UCSD-AML1 (cell line): Measurements from ENCODE around the gene DRG1.
"Not testable (repeated sequence)": the region's sequence is repeated elsewhere in the genome, so short reads cannot be mapped to it uniquely, and the experiment has no call there.

Experiments
- DNase-seq: peaks from one replicate; lab custom pipeline; 2025; ENCODE audit not compliant: unreplicated experiment; lab: John Stamatoyannopoulos, UW

Gene DRG1

DNA sequence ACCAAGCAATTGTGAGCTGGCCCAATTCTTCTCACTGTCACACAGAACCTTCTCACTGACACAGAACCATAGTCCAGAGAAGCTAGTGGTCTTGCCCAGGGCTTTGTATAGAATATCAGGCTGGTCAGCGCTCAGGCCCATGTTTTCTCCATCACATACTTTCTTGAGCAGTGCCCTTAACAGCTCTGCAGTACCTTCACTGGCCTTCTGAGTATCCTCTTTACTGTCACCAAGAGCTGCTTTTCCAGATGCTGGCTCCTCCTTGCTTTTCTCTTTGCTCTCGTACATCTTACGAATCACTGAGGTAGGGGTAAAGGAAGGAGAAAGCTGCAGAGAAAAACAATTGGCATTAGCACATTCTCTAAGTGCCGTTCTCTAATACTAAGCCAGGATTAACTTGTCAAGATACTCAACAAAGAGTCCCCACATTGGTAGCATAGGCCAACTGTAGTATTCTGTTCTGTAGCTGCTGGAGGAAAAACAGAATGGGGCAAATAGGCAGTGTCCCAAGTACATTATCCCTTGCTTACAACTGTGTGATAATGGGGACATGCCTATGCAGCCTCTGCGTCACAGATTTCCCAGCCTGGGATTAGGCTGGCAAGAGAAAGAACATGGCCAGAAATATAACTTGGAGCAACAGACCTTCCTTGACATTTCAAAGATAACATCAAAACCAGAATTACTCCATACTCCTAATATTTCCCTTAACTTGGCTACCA is 43.5 kb downstream of the DRG1 start:
- no peak for DNase-seq

DNA sequence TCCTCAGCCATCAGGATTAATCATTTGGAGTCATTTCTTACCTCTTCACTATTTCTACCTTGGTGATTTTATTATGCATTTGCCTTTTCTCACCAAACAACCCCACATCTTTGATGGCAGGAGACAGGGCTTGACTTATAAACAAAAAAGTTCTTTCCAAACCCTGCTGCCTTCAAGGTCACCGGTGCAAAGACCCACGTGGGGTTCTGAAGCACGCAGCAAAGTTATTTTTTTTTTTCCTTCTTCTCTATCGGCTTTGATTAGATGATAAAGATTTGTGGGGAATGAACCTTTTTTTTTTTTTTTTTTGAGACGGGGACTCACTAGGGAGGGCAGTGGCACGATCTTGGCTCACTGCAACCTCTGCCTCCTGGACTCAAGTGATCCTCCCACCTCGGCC is 44.1 kb downstream of the DRG1 start:
- DNase-seq, result no peak

- no peak for DNase-seq
Measured at GRCh38 chr22:31445642-31446041, 46.2 kb downstream of the DRG1 start.

- DNase-seq, result no peak
Measured at GRCh38 chr22:31446208-31446607, 46.8 kb downstream of the DRG1 start.

DNA sequence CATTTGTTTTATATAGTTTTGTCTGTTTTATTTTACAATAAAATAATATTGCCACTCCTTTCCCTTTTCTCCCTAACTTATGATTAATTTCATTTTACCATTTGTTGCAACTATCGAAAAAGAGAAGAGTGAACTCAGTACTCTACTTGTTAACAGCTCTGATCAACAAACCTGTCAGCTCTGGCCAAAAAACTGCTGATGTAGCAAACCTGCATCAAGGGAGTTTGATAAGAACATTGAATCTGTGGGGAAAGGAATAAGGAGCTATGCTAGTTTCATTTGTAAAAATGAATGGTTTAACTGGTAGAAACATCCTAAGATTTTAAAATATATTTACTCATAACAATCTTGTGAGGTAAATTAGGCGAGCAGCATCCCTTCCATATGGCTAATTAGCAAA is 47.4 kb downstream of the DRG1 start:
- DNase-seq, result no peak

DNA sequence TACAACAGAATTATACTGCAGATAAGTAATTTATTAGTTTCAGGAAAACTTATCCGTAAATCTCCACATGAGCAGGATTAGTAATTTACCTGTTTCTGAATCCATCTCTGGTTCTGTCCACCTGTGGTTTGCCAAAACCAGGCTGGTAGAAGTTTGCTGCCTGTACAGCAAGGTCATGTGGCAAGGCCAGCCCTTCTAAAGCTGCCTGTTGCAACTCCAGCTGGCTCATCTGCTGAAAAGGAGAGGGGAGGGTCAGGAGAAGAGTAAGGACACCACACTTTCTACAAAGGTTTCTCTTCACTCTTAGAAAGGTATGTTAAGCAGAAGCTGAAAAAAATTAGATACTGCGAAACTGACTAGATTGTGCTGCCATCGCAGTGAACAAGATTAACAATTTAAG is 47.9 kb downstream of the DRG1 start:
- DNase-seq, result no peak

GRCh38 chr22:31448382-31448781 is 49.0 kb downstream of the DRG1 start:
- DNase-seq, result no peak

GRCh38 chr22:31449506-31449905 is 50.1 kb downstream of the DRG1 start:
- DNase-seq, result no peak

DNA sequence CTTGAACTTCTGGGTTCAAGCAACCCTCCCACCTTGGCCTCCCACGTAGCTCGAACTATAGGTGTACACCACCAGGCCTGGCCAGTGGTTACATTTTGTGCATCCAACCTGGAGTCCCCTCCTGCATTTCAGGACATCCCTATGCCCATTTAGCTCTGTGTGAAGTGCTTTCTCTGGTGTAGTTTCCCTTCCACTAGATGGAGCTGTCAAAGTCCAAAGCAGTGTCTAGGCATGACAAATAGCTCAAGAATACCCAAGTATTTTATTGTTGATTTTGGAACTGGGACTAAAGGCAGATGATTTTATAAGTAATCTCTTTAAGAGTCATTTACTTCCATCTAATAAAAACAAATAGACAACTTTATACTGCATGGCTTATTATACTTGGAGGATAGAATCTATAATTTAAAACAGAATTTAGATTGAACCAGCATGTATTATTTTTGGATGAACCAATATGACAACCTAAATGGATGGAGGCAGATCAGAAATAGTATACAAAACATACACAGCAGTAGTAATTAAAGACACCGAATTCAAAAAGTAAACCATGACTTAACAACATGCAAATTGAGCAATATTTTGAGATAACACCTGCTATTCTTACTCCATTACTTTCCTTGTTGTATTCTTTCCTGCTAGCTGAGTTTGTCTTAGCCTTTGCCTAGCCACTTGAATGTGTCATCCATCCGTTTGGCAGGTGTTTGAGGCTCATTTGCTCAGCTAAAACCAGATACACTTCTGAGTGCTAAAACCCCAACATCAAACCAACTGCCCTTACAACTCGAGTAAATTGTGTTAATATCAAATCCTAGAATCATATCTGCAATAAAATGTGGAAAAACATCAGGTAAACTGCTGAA is 52.5 kb downstream of the DRG1 start:
- no peak for DNase-seq

GRCh38 chr22:31461699-31462098 is 62.3 kb downstream of the DRG1 start:
- no peak for DNase-seq

DNA sequence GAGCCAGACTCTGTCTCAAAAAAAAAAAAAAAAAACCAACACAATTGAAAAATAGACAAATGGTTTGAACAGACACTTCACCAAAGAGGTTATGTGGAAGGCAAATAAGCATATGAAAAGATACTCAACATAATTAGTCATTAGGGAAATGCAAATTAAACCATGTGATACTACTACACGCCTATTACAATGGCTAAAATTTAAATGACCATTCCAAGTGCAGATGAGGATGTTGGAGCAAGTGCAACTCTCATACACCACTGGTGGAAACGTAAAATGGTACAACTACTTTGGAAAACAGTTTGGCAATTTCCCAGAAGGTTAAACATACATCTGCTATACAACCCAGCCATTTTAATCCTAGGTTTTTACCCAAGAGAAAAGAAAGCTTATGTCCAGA is 65.9 kb downstream of the DRG1 start:
- DNase-seq, result no peak

- no peak for DNase-seq
Measured at GRCh38 chr22:31474743-31475142, 75.3 kb downstream of the DRG1 start.

DNA sequence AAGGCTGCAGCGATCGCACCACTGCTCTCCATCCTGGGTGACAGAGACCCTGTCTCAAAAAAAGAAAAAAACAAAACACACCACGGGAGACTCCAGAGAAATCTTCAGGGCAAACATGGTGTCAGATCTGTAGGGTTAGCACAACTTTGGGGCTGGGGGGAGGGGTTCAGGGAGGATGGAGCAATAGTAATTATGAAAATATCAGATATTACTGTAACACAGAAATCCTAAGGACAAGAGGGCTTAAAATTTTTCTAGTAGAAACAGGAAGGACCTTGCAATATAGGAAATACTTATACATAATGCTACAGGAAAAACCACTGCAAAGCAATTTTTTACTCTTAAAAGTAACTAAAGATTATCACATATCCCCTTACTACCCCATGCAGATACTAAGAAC is 76.4 kb downstream of the DRG1 start:
- DNase-seq, result no peak

DNA sequence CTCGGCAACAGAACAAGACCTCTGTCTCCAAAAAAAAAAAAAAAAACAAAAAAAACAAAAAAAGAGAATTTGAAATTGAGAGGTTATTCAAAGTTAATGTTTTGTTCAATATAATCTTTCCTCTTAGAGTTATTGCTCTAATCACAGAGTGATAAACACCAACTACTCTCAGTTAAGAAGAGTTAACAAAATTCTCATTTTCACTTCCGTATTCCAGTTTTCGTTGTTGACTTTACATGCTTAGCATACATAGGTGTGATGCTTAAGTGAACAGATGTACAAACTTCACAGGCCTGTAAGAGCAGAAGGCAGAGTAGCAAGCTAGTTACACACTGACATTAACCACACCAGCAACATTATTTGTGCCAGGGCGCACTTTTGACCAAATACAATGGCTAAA is 77.9 kb downstream of the DRG1 start:
- no peak for DNase-seq

DNA sequence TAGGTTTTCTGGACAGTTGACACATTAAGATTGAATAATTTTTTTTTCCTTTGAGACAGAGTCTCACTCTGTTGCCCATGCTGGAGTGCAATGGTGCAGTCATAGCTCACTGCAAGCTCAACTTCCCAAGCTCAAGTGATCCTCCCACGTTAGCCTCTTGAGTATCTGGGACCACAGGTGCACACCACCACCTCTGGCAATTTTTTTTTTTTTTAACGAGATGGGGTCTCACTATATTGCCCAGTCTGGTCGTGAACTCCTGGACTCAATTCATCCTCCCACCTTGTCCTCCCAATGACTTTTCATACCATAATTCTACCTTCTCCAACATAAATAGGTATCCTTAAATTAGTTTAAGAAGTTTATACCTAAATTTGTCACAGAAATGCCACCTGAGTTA is 81.7 kb downstream of the DRG1 start:
- DNase-seq, result no peak

DNA sequence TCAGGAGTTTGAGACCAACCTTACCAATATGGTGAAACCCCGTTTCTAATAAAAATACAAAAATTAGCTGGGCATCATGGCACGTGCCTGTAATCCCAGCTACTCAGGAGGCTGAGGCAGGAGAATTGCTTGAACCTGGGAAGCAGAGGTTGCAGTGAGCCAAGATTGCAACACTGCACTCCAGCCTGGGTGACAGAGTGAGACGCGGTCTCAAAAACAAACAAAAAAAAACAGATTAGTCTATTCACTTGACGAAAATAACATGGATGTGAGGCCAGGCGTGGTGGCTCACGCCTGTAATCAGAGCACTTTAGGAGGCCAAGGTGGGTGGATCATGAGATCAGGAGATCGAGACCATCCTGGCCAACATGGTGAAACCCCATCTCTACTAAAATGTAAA is 83.1 kb downstream of the DRG1 start:
- not testable (repeated sequence) for DNase-seq
